ENCODE results near the gene EIF3J. TPM values are rescaled to one million over a fixed set of nuclear protein-coding genes. Genes with fewer than 3 reads are reported as not detected.

EIF3J gene, protein sequence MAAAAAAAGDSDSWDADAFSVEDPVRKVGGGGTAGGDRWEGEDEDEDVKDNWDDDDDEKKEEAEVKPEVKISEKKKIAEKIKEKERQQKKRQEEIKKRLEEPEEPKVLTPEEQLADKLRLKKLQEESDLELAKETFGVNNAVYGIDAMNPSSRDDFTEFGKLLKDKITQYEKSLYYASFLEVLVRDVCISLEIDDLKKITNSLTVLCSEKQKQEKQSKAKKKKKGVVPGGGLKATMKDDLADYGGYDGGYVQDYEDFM
- 10 to 100 TPM; 46.4 to 75.6 TPM for total RNA-seq
- polyA plus RNA-seq (ENCODE audit: insufficient read length in 2 of 2), result 100 to 1,000 TPM in 1 of 2 donors, 10 to 100 TPM in 1; 97.2 to 114 TPM
- long read RNA-seq, donor 1, transcript EIF3J-201 (8 exons, 2,569 nt), result major isoform, 23 of 63 reads
- long read RNA-seq, donor 1, partial matches to known transcripts, result 30 of 63 reads
- long read RNA-seq, donor 1, other reads (novel, unspliced or antisense), result 9 of 63 reads
- long read RNA-seq, donor 2, transcript EIF3J-201 (8 exons, 2,569 nt), result major isoform, 8 of 33 reads
- long read RNA-seq, donor 2, partial matches to known transcripts, result 25 of 33 reads
- long read RNA-seq, donor 2, other reads (novel, unspliced or antisense), result 0 of 33 reads
- long read RNA-seq, donor 3, transcript EIF3J-201 (8 exons, 2,569 nt), result major isoform, 7 of 24 reads
- long read RNA-seq, donor 3, partial matches to known transcripts, result 17 of 24 reads
- long read RNA-seq, donor 3, other reads (novel, unspliced or antisense), result 0 of 24 reads
- long read RNA-seq, donor 4, transcript EIF3J-201 (8 exons, 2,569 nt), result major isoform, 22 of 93 reads
- long read RNA-seq, donor 4, partial matches to known transcripts, result 68 of 93 reads
- long read RNA-seq, donor 4, other reads (novel, unspliced or antisense), result 0 of 93 reads

DNA sequence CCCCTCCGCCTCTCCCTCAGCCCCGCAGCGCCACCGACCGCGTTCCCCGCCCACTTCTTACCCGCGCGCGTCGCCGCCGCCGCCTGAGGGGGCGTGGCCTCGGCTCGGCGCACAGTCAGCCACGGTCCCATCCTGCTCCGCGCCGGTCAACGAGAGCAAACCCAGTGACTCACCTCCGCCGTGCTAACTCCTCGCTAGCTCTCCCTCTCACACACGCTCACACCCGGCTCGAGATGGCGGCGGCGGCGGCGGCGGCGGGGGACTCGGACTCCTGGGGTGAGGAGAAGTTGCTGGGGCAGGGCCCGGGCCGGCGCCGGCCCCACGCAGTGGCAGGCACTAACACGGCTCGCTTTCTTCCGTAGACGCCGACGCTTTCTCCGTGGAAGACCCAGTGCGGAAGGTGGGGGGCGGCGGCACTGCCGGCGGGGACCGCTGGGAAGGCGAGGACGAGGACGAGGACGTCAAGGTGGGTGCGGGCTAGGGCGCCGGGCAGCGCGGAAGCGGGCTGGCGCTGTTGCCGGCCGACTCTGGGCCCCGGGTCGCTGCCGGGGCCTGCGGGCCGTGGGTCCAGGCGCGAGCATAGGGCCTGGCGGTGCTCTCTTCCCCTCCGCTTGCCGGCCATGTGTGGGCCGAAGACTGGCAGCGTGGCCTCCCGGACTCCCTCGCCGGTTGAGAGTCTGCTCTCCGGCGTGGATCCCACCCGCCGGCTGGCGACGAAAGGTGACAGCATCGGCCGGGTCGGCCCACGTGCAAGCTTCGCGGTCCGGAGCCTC lies at the start of gene EIF3J:
Gene EIF3J (plus strand): TSS at position 186 of the 773 bp plus-strand sequence. CDS start 48 bp downstream, at position 234.
- Histone ChIP-seq H3K9me3 (ENCODE audit: control insufficient read depth, insufficient read depth, low read length) (no peaks in the 10 kb centered on the region), H3K4me3 (ENCODE audit: low read depth, low read length) (peak within 1 kb of the TSS; percentile 90), H3K4me1 (ENCODE audit: control insufficient read depth, insufficient read depth, low read length) (peaks cover 13% of the 10 kb centered on the region), H3K36me3 (ENCODE audit: control insufficient read depth, insufficient read depth, low read length) (peaks cover 14% of the 10 kb centered on the region), H3K27me3 (ENCODE audit: control insufficient read depth, insufficient read depth, low read length) (no peaks in the 10 kb centered on the region), H3K27ac (ENCODE audit: low read depth, low read length) (peak within 1 kb of the TSS; percentile 99)
- peak; percentile 78 to 98 (median 92) for DNase-seq (ENCODE audit: low read depth in 4 of 6, low spot score in 6 of 6)
- under 1% methylated on average over 95 of the region's 97 CpGs for WGBS (ENCODE audit: insufficient coverage)

GRCh38 chr15:44489464-44489863 lies 47.5 kb upstream of the EIF3J start:
- H3K4me1 ChIP-seq (ENCODE audit: control insufficient read depth, insufficient read depth, low read length), result no peaks in the 10 kb centered on the region
- no peaks in the 10 kb centered on the region for H3K9me3 ChIP-seq (ENCODE audit: control insufficient read depth, insufficient read depth, low read length)
- 100% methylated on average over 1 of the region's 1 CpG for WGBS (ENCODE audit: insufficient coverage)
- H3K36me3 ChIP-seq (ENCODE audit: control insufficient read depth, insufficient read depth, low read length), result peaks cover 24% of the 10 kb centered on the region
- H3K27ac ChIP-seq (ENCODE audit: low read depth, low read length), result no peak overlapping the region
- H3K27me3 ChIP-seq (ENCODE audit: control insufficient read depth, insufficient read depth, low read length), result no peaks in the 10 kb centered on the region
- H3K4me3 ChIP-seq (ENCODE audit: low read depth, low read length), result no peak overlapping the region
- no peak for DNase-seq (ENCODE audit: low read depth in 4 of 6, low spot score in 6 of 6)

- Histone ChIP-seq H3K4me3 (ENCODE audit: low read depth, low read length) (no peak overlapping the region), H3K27ac (ENCODE audit: low read depth, low read length) (no peak overlapping the region), H3K4me1 (ENCODE audit: control insufficient read depth, insufficient read depth, low read length) (no peaks in the 10 kb centered on the region), H3K36me3 (ENCODE audit: control insufficient read depth, insufficient read depth, low read length) (peaks cover 28% of the 10 kb centered on the region), H3K27me3 (ENCODE audit: control insufficient read depth, insufficient read depth, low read length) (no peaks in the 10 kb centered on the region), H3K9me3 (ENCODE audit: control insufficient read depth, insufficient read depth, low read length) (no peaks in the 10 kb centered on the region)
- WGBS (ENCODE audit: insufficient coverage), result 82% methylated on average over 2 of the region's 3 CpGs
- no peak for DNase-seq (ENCODE audit: low read depth in 4 of 6, low spot score in 6 of 6)
Observed at GRCh38 chr15:44490622-44491021, 46.3 kb upstream of the EIF3J start.

GRCh38 chr15:44492040-44492439 lies 44.9 kb upstream of the EIF3J start:
- Histone ChIP-seq H3K36me3 (ENCODE audit: control insufficient read depth, insufficient read depth, low read length) (peaks cover 29% of the 10 kb centered on the region), H3K9me3 (ENCODE audit: control insufficient read depth, insufficient read depth, low read length) (no peaks in the 10 kb centered on the region), H3K4me3 (ENCODE audit: low read depth, low read length) (no peak overlapping the region), H3K27me3 (ENCODE audit: control insufficient read depth, insufficient read depth, low read length) (no peaks in the 10 kb centered on the region), H3K27ac (ENCODE audit: low read depth, low read length) (no peak overlapping the region), H3K4me1 (ENCODE audit: control insufficient read depth, insufficient read depth, low read length) (no peaks in the 10 kb centered on the region)
- WGBS (ENCODE audit: insufficient coverage), result 96% methylated on average over 5 of the region's 7 CpGs
- DNase-seq (ENCODE audit: low read depth in 4 of 6, low spot score in 6 of 6), result no peak

DNA sequence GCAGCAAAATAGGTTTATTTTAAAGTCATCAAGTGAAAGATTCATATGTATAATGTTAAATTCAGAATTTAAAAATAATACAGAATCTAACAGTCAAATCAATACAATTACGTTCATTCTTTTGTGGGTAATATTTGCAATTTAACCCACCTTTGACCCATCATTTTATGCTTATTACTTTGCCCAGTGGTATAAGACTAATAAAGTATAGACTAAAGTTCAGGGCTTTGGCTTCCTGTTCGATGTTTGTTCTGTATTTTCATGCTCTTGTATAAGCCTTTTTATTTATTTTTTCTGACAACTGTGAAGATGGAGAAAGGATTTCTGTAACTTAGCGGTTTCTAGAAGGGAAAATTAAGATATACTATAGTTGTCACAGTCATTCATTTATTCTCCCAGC lies 44.3 kb upstream of the EIF3J start:
- Histone ChIP-seq H3K4me1 (ENCODE audit: control insufficient read depth, insufficient read depth, low read length) (no peaks in the 10 kb centered on the region), H3K9me3 (ENCODE audit: control insufficient read depth, insufficient read depth, low read length) (no peaks in the 10 kb centered on the region), H3K27ac (ENCODE audit: low read depth, low read length) (no peak overlapping the region), H3K4me3 (ENCODE audit: low read depth, low read length) (no peak overlapping the region), H3K36me3 (ENCODE audit: control insufficient read depth, insufficient read depth, low read length) (peaks cover 30% of the 10 kb centered on the region), H3K27me3 (ENCODE audit: control insufficient read depth, insufficient read depth, low read length) (no peaks in the 10 kb centered on the region)
- DNase-seq (ENCODE audit: low read depth in 4 of 6, low spot score in 6 of 6), result no peak
- no CpG with 5 or more reads among the region's 3 CpGs for WGBS (ENCODE audit: insufficient coverage)

DNA sequence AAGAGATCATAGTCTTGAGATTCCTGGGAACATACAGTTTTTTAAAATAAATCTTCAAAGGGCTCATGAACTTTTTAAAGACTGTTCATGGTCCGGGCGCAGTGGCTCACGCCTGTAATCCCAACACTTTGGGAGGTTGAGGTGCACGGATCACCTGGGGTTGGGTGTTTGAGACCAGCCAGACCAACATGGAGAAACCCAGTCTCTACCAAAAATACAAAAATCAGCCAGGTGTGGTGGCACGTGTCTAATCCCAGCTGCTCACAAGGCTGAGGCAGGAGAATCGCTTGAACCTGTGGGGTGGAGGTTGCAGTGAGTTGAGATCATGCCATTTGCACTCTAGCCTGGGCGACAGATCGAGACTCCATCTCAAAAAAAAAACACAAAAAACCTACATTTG lies 41.4 kb upstream of the EIF3J start:
- no peak overlapping the region for H3K27ac ChIP-seq (ENCODE audit: low read depth, low read length)
- H3K4me3 ChIP-seq (ENCODE audit: low read depth, low read length), result no peak overlapping the region
- H3K9me3 ChIP-seq (ENCODE audit: control insufficient read depth, insufficient read depth, low read length), result no peaks in the 10 kb centered on the region
- H3K4me1 ChIP-seq (ENCODE audit: control insufficient read depth, insufficient read depth, low read length), result no peaks in the 10 kb centered on the region
- H3K27me3 ChIP-seq (ENCODE audit: control insufficient read depth, insufficient read depth, low read length), result no peaks in the 10 kb centered on the region
- H3K36me3 ChIP-seq (ENCODE audit: control insufficient read depth, insufficient read depth, low read length), result peaks cover 34% of the 10 kb centered on the region
- no peak for DNase-seq (ENCODE audit: low read depth in 4 of 6, low spot score in 6 of 6)
- WGBS (ENCODE audit: insufficient coverage), result no CpG with 5 or more reads among the region's 8 CpGs

DNA sequence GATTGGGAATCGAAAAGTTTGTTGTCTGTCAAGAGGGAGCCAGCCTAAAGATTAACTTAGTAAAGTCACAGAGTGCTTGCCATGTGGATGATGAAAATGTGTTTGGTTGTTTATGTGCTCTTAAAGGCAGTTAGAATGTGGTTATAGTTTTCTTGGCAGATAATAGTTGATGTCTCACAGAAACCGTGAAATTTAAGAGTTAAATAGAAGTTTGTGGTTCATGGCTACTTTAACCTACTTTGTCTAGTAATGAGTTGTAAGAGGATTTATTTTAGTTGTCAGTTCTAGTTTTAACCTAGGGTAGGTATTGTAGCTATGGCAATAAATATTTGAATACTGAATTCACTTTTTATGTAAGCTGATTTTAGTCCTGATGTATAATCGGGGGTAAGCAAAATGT lies 36.4 kb upstream of the EIF3J start:
- H3K36me3 ChIP-seq (ENCODE audit: control insufficient read depth, insufficient read depth, low read length), result peaks cover 34% of the 10 kb centered on the region
- no peak overlapping the region for H3K27ac ChIP-seq (ENCODE audit: low read depth, low read length)
- H3K4me1 ChIP-seq (ENCODE audit: control insufficient read depth, insufficient read depth, low read length), result no peaks in the 10 kb centered on the region
- DNase-seq (ENCODE audit: low read depth in 4 of 6, low spot score in 6 of 6), result no peak
- no peak overlapping the region for H3K4me3 ChIP-seq (ENCODE audit: low read depth, low read length)
- no peaks in the 10 kb centered on the region for H3K9me3 ChIP-seq (ENCODE audit: control insufficient read depth, insufficient read depth, low read length)
- H3K27me3 ChIP-seq (ENCODE audit: control insufficient read depth, insufficient read depth, low read length), result no peaks in the 10 kb centered on the region
- 93% methylated on average over 2 of the region's 3 CpGs for WGBS (ENCODE audit: insufficient coverage)

GRCh38 chr15:44501768-44502366 lies 35.1 kb upstream of the EIF3J start:
- Histone ChIP-seq H3K9me3 (ENCODE audit: control insufficient read depth, insufficient read depth, low read length) (no peaks in the 10 kb centered on the region), H3K27ac (ENCODE audit: low read depth, low read length) (no peak overlapping the region), H3K4me1 (ENCODE audit: control insufficient read depth, insufficient read depth, low read length) (no peaks in the 10 kb centered on the region), H3K4me3 (ENCODE audit: low read depth, low read length) (no peak overlapping the region), H3K36me3 (ENCODE audit: control insufficient read depth, insufficient read depth, low read length) (peaks cover 31% of the 10 kb centered on the region), H3K27me3 (ENCODE audit: control insufficient read depth, insufficient read depth, low read length) (no peaks in the 10 kb centered on the region)
- peak in 5 of 6 donors; percentile 12 to 85 (median 26) for DNase-seq (ENCODE audit: low read depth in 4 of 6, low spot score in 6 of 6)
- WGBS (ENCODE audit: insufficient coverage), result no CpG with 5 or more reads among the region's 3 CpGs

DNA sequence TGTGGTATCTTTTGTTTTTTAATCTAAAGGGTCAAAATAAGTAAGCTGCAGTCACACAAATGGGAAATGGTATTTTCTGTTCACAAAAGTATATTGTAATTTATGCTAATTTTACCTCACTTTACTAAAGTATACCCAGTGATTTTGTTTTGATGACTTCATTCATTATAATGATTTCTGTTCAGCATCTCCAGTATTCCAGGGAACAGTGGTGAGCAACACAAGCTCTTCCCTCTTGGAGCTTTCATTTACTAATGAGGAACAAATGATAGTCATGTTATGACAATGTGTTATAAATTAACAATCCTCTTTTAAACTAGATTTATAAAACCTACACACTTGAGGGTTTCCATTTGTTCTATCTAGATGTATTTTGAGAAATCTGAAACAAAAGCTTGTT lies 20.5 kb upstream of the EIF3J start:
- no peaks in the 10 kb centered on the region for H3K4me1 ChIP-seq (ENCODE audit: control insufficient read depth, insufficient read depth, low read length)

More for the DNA sequence above, 20.5 kb upstream of the EIF3J start:
- no peak for DNase-seq (ENCODE audit: low read depth in 4 of 6, low spot score in 6 of 6)
- Histone ChIP-seq H3K9me3 (ENCODE audit: control insufficient read depth, insufficient read depth, low read length) (no peaks in the 10 kb centered on the region), H3K4me3 (ENCODE audit: low read depth, low read length) (no peak overlapping the region), H3K27ac (ENCODE audit: low read depth, low read length) (no peak overlapping the region), H3K36me3 (ENCODE audit: control insufficient read depth, insufficient read depth, low read length) (peaks cover 30% of the 10 kb centered on the region), H3K27me3 (ENCODE audit: control insufficient read depth, insufficient read depth, low read length) (no peaks in the 10 kb centered on the region)
